Stomach (tissue), 4 donors: ENCODE data around the gene URAD.

ENCODE experiments used
- CTCF ChIP-seq, 7 experiments: fragments of 450-650 bp in 4 of 7; fragments of 200-600 bp in 3 of 7; sonication (generic) in 3 of 7; IDR thresholded peaks; one replicate each; pipeline ENCODE4 v1.5.1; 2016 to 2019; ENCODE audit warnings: antibody characterized with exemption in 7 of 7, control low read depth in 2 of 7, mild to moderate bottlenecking in 1 of 7
- POLR2A ChIP-seq, 4 donors: fragments of 450-650 bp; IDR thresholded peaks; one replicate each; pipeline ENCODE4 v1.6.1; 2016; ENCODE audit warnings: antibody characterized with exemption in 4 of 4, control low read depth in 2 of 4, mild to moderate bottlenecking in 1 of 4, moderate library complexity in 1 of 4
- POLR2AphosphoS5 ChIP-seq, 3 donors: sonication (generic); formaldehyde crosslinking; IDR thresholded peaks; one replicate each; pipeline ENCODE4 v1.6.1; 2016; ENCODE audit warnings: antibody characterized with exemption in 3 of 3

GRCh38 chr13:28012383-28012782 lies 23.9 kb upstream of the URAD start:
- TF ChIP-seq CTCF (IDR thresholded peaks at IDR 0.05) (no peak), POLR2AphosphoS5 (IDR thresholded peaks at IDR 0.05) (no peak), POLR2A (IDR thresholded peaks at IDR 0.05) (no peak)
